K562 (cell line): Measurements from ENCODE around the gene FHIT. TPM values are rescaled to one million over a fixed set of nuclear protein-coding genes. Genes with fewer than 3 reads are reported as not detected.

Experiments
- ATAC-seq: fragments of 200-7000 bp; cut with Tn5 transposase; 3 replicates; pipeline ENCODE4 v1.9.1; 2020; ENCODE audit warnings: moderate library complexity
- BruUV-seq: library from RNA; stranded (reverse); fragments of 400-500 nt; replicated peaks from 2 replicates; lab custom pipeline; 2021; lab: Mats Ljungman, UMichigan
- CTCF ChIA-PET: fragments of 300-600 bp; formaldehyde crosslinking; extraction: SDS; loops from one replicate; lab custom pipeline; 2021; ENCODE audit warnings: low intra/inter-chr PET ratio; lab: Yijun Ruan, JAX
- POLR2A ChIA-PET: fragments of 300-600, 350-650 bp; sonication (Branson Sonifier 250); formaldehyde crosslinking; extraction: SDS; loops from one replicate; lab custom pipeline; 2021; ENCODE audit warnings: antibody characterized with exemption, inconsistent platforms; lab: Yijun Ruan, JAX
- DNase-seq, 4 experiments: peaks; one replicate each; pipeline versions ENCODE4 v3.0.0 to v3.0.0-alpha.2; 2011 to 2018; ENCODE audit warnings: low spot score in 3 of 4, mixed read lengths in 3 of 4; ENCODE audit errors: extremely low read depth in 1 of 4
- FAIRE-seq: peaks from 2 replicates; lab custom pipeline; 2011; peaks lifted over from hg19 to GRCh38; lab: Jason Lieb, UNC
- H2AFZ ChIP-seq: 2 replicates; pipeline ENCODE4 v1.6.0; 2011; ENCODE audit warnings: low read depth, low read length, control low read depth, inconsistent platforms
- H3K27ac ChIP-seq: fragments of 200-600 bp; 3 replicates; pipeline ENCODE4 v1.8.0; 2011; ENCODE audit warnings: low read depth, mild to moderate bottlenecking, control low read depth, inconsistent platforms, low read length, moderate library complexity, mixed read lengths; ENCODE audit errors: extremely low read depth
- H3K27me3 ChIP-seq, 2 experiments: fragments of 300-600 bp in 1 of 2; 2 replicates in 1 of 2; 3 replicates in 1 of 2; pipeline versions ENCODE4 v1.6.0 to v1.8.0; 2011; ENCODE audit warnings: inconsistent platforms in 2 of 2, low read length in 2 of 2, mild to moderate bottlenecking in 1 of 2, mixed read lengths in 1 of 2, moderate library complexity in 1 of 2; ENCODE audit not compliant: control insufficient read depth in 2 of 2, insufficient read depth in 2 of 2
- H3K36me3 ChIP-seq: fragments of 300-600 bp; 3 replicates; pipeline ENCODE4 v1.8.0; 2011; ENCODE audit warnings: mild to moderate bottlenecking, low read length, inconsistent platforms; ENCODE audit not compliant: control insufficient read depth, insufficient read depth
- H3K4me1 ChIP-seq, 2 experiments: fragments of 200-600 bp in 1 of 2; replicated peaks in 1 of 2; 2 replicates in 1 of 2; 3 replicates in 1 of 2; pipeline versions ENCODE4 v1.5.1 to v1.8.0; 2011; ENCODE audit warnings: inconsistent platforms in 2 of 2, low read length in 2 of 2, mild to moderate bottlenecking in 1 of 2, mixed read lengths in 1 of 2, moderate library complexity in 1 of 2; ENCODE audit not compliant: control insufficient read depth in 2 of 2, insufficient read depth in 2 of 2
- H3K4me2 ChIP-seq: 2 replicates; pipeline ENCODE4 v1.6.1; 2011; ENCODE audit warnings: low read length, control low read depth, inconsistent platforms, mixed read lengths; ENCODE audit not compliant: insufficient read depth
- H3K4me3 ChIP-seq: fragments of 200-600 bp; sonication (generic), shearing (Covaris generic); 2 replicates; pipeline ENCODE4 v1.5.1; 2016; ENCODE audit warnings: control low read depth, inconsistent platforms
- H3K79me2 ChIP-seq: fragments of 200-600 bp; 3 replicates; pipeline ENCODE4 v1.8.0; 2011; ENCODE audit warnings: low read length, inconsistent platforms; ENCODE audit not compliant: control insufficient read depth, insufficient read depth
- H3K9ac ChIP-seq, 2 experiments: 2 replicates each; pipeline versions ENCODE4 v1.6.0 to v1.6.1; 2011; ENCODE audit warnings: low read depth in 2 of 2, low read length in 2 of 2, control low read depth in 1 of 2, inconsistent platforms in 1 of 2, mild to moderate bottlenecking in 1 of 2, mixed read lengths in 1 of 2; ENCODE audit not compliant: insufficient read depth in 1 of 2
- H3K9me1 ChIP-seq: one replicate; pipeline ENCODE4 v1.6.0; 2011; ENCODE audit warnings: inconsistent platforms, mild to moderate bottlenecking, low read length, moderate library complexity; ENCODE audit not compliant: control insufficient read depth, insufficient read depth
- H3K9me3 ChIP-seq: replicated peaks from 2 replicates; pipeline ENCODE4 v1.5.1; 2011; ENCODE audit warnings: low read depth, low read length, inconsistent platforms; ENCODE audit not compliant: control insufficient read depth, insufficient read depth
- H4K20me1 ChIP-seq: replicated peaks from 2 replicates; pipeline ENCODE4 v1.6.1; 2011; ENCODE audit warnings: low read length, inconsistent platforms, mixed read lengths; ENCODE audit not compliant: control insufficient read depth, insufficient read depth
- ELK3 ChIP-seq: fragments of 450-650 bp; formaldehyde crosslinking; IDR thresholded peaks from 2 replicates; pipeline ENCODE4 v1.4.0; 2020; ENCODE audit warnings: mild to moderate bottlenecking
- FOXP1 ChIP-seq: sonication (generic); formaldehyde crosslinking; IDR thresholded peaks from 2 replicates; pipeline ENCODE4 v1.8.0; 2022; ENCODE audit warnings: mild to moderate bottlenecking, missing genetic modification reagents
- KLF13 ChIP-seq: fragments of 450-650 bp; IDR thresholded peaks from 2 replicates; pipeline ENCODE4 v1.6.1; 2016; ENCODE audit warnings: missing genetic modification characterization, low read depth, mild to moderate bottlenecking, missing compliant biosample characterization, moderate library complexity, borderline replicate concordance
- NFE2 ChIP-seq: IDR thresholded peaks from 2 replicates; pipeline ENCODE4 v1.6.1; 2014; ENCODE audit warnings: antibody characterized with exemption, low read depth
- PCBP2 ChIP-seq: fragments of 200-400 bp; formaldehyde crosslinking; IDR thresholded peaks from 2 replicates; pipeline ENCODE4 v1.6.1; 2018; ENCODE audit warnings: low read length, low read depth, mild to moderate bottlenecking, moderate library complexity; ENCODE audit not compliant: poor library complexity, severe bottlenecking
- ZNF316 ChIP-seq: fragments of 450-650 bp; IDR thresholded peaks from 2 replicates; pipeline ENCODE4 v1.6.1; 2016
- WGBS: fragments of 100-300 bp; shearing (Covaris generic); methylation state at CpG from one replicate; pipeline ENCODE4 v1.1.6; 2016; ENCODE audit warnings: low coverage, mixed read lengths; ENCODE audit not compliant: insufficient coverage; ENCODE audit errors: missing lambda C conversion rate; 5-methylcytosine and 5-hydroxymethylcytosine counted together
- in situ Hi-C: fragments of 300-500 bp; cut with MboI; formaldehyde crosslinking; loops from 4 replicates; pipeline ENCODE4 v1.15.0; 2018; ENCODE audit warnings: inconsistent platforms, mixed read lengths
- intact Hi-C: fragments of 100-400 bp; cut with micrococcal nuclease; formaldehyde crosslinking; loops from 2 replicates; pipeline ENCODE4 v1.14.2; 2022
- polyA plus RNA-seq, 8 experiments: library from polyadenylated mRNA; depleted of rRNA in 4 of 8; stranded (reverse) in 5 of 8; unstranded in 3 of 8; fragments of >200 nt; fragmentation: Nextera tagmentation in 2 of 8; fragmentation: Illumina TruSeq in 1 of 8; extraction: Ambion mirVana in 2 of 8; extraction: Trizol in 1 of 8; gene quantifications; 2 replicates each; pipeline versions ENCODE4 v1.2.1 to v1.2.3, GENCODE V29; 2011 to 2014; ENCODE audit warnings: inconsistent platforms in 1 of 8, missing spikeins in 1 of 8
- total RNA-seq, 7 experiments: library from RNA; depleted of rRNA in 6 of 7; stranded (reverse); fragments of >200 nt in 6 of 7; fragmentation: Illumina TruSeq in 2 of 7; extraction: Trizol in 2 of 7; gene quantifications; 2 replicates each; pipeline versions ENCODE4 v1.2.1 to v1.2.3, GENCODE V29; 2011 to 2021; ENCODE audit warnings: low replicate concordance in 1 of 7

Gene FHIT
- total and polyA plus RNA-seq, 9 of the 15 experiments (the other 6 are each of a cell fraction or from before 2014, with no cell fraction given), result 1.7 to 9.1 (median 4.3) TPM

DNA sequence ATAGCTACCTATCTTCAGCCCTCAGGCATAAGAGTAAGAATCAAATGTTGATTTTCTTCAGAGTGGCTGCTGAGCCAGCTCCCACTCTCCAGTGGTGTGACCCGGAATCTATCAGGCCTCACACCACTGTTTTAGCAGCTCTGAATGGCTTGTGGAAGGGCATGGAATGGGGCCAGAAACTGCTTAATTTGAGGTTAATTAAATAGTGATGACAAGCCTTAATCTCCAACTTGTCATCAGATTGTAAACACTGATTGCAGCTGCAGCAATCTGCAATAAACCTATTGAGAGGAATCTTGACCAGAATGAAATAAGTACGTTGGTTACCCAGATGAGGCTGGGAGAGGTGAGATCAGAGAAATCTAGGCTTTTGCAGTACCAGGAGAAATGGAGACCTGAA, 317.4 kb downstream of the FHIT start (continued):
- TF ChIP-seq FOXP1, result no peak
- TF ChIP-seq PCBP2, result no peak

- Histone ChIP-seq H2AFZ (no peak overlapping the region), H3K79me2 (no peaks in the 10 kb centered on the region), H3K9me1 (no peaks in the 10 kb centered on the region), H3K27me3 (no peaks in the 10 kb centered on the region), H3K27ac (no peak overlapping the region), H3K4me3 (no peak overlapping the region), H3K36me3 (no peaks in the 10 kb centered on the region), H3K9me3 (no peaks in the 10 kb centered on the region), H3K4me2 (no peak overlapping the region), H3K4me1 (no peaks in the 10 kb centered on the region), H4K20me1 (no peaks in the 10 kb centered on the region), H3K9ac (no peak overlapping the region)
- DNase-seq, result no peak
- no peak for ATAC-seq
- 8% methylated on average over 1 of the region's 1 CpG for WGBS
- POLR2A ChIA-PET, result no interaction called here
- in situ Hi-C loops (no loop called here), intact Hi-C loops (no loop called here)
- no peak for FAIRE-seq
- TF ChIP-seq KLF13 (tag), result no peak
- TF ChIP-seq ZNF316, result peak; percentile 23; the same call in 1 of the 2 replicates
- peak; percentile 50; the same call in 1 of the 2 replicates for TF ChIP-seq NFE2
- no peak for TF ChIP-seq ELK3 (CRISPR knock-in tag)
- no TSS peak for BruUV-seq
- CTCF ChIA-PET, result no interaction called here
Measured at GRCh38 chr3:60932643-60933042, 318.6 kb downstream of the FHIT start.
